Neural progenitor cell (in vitro differentiated cells): ENCODE measurements around the gene FHDC1.

Experiments
- EZH2 ChIP-seq: fragments of 200-600 bp; sonication (generic); IDR thresholded peaks from 2 replicates; pipeline ENCODE4 v1.6.1; 2017; ENCODE audit warnings: antibody characterized with exemption, mild to moderate bottlenecking, moderate library complexity
- EZH2phosphoT487 ChIP-seq: fragments of 200-600 bp; sonication (generic); IDR thresholded peaks from 2 replicates; pipeline ENCODE4 v1.6.1; 2017; ENCODE audit warnings: antibody characterized with exemption
- TF ChIP-seq, protein P1 (sequence below): fragments of 200-600 bp; sonication (generic); IDR thresholded peaks from 2 replicates; pipeline ENCODE4 v1.5.1; 2017; ENCODE audit warnings: antibody characterized with exemption, mild to moderate bottlenecking

DNA sequence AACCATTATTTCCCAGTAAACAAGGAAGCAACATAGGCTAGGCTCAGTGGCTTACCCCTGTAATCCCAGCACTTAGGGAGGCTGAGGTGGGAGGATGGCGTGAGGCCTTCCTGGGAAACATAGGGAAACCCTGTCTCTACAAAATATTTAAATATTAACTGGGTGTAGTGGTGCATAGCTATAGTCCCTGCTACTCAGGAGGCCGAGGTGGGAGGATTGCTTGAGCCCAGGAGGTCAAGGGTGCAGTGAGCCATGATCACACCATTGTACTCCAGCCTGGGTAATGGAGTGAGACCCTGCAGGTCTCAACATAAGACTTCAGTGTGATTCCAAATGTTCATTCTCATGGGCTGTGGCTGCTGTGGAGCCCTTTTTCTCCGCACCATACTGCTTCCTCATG is 34.9 kb downstream of the FHDC1 start:
- no peak for TF ChIP-seq EZH2
- TF ChIP-seq EZH2phosphoT487: no peak
- TF ChIP-seq, protein P1, sequence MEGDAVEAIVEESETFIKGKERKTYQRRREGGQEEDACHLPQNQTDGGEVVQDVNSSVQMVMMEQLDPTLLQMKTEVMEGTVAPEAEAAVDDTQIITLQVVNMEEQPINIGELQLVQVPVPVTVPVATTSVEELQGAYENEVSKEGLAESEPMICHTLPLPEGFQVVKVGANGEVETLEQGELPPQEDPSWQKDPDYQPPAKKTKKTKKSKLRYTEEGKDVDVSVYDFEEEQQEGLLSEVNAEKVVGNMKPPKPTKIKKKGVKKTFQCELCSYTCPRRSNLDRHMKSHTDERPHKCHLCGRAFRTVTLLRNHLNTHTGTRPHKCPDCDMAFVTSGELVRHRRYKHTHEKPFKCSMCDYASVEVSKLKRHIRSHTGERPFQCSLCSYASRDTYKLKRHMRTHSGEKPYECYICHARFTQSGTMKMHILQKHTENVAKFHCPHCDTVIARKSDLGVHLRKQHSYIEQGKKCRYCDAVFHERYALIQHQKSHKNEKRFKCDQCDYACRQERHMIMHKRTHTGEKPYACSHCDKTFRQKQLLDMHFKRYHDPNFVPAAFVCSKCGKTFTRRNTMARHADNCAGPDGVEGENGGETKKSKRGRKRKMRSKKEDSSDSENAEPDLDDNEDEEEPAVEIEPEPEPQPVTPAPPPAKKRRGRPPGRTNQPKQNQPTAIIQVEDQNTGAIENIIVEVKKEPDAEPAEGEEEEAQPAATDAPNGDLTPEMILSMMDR: no peak
